Measurements from ENCODE around the gene BUB1. TPM values are rescaled to one million over a fixed set of nuclear protein-coding genes. Genes with fewer than 3 reads are reported as not detected.
"Not testable (repeated sequence)": the region's sequence is repeated elsewhere in the genome, so short reads cannot be mapped to it uniquely, and the experiment has no call there.

Gene BUB1
- total and polyA plus RNA-seq, 7 experiments from 2014 or later = 1.1 to 73.7 (median 2.5) TPM

GRCh38 chr2:110589677-110590330 lies 88.1 kb downstream of the BUB1 start:
- intact Hi-C loops (cut with micrococcal nuclease); H3K36me3 Mint-ChIP-seq; H3K36me3 ChIP-seq (ENCODE audit: control insufficient read depth in 2 of 3, insufficient read depth in 3 of 3, low read length in 3 of 3); H3K4me3 ChIP-seq (ENCODE audit: low read length); H3K27ac ChIP-seq (ENCODE audit: low read depth, low read length); ATAC-seq; DNase-seq; H3K27ac Mint-ChIP-seq; H3K4me1 ChIP-seq (ENCODE audit: control insufficient read depth in 2 of 2, insufficient read depth in 2 of 2, low read length in 2 of 2); CTCF ChIA-PET; H3K27me3 ChIP-seq (ENCODE audit: control insufficient read depth in 2 of 2, insufficient read depth in 2 of 2, low read length in 2 of 2); H3K4me3 Mint-ChIP-seq; H3K27me3 Mint-ChIP-seq; POLR2A ChIA-PET; H3K9me3 Mint-ChIP-seq; H3K4me1 Mint-ChIP-seq; H3K9me3 ChIP-seq (ENCODE audit: control insufficient read depth in 2 of 3, low read length in 3 of 3): not testable (repeated sequence)

DNA sequence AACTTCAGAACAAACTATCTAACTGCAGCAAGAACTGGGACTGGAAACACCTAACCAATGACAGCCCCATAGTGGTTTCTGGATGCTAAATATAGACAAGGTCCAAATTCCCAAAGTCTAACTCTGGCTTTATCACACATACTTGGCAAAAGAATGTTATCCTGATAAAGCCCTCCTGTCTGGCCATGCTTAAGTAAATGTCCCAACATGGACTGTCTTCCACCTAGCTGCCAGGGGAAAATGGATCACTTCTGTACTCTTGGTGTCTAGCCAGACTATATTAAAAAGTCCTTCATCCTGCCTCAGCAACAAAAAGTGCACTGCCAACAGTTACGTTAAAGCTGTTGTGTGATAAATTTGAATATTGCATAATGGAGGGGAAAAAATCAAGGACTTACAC lies 89.3 kb downstream of the BUB1 start:
- H3K4me3 ChIP-seq (ENCODE audit: low read length); H3K27me3 Mint-ChIP-seq; H3K9me3 ChIP-seq (ENCODE audit: control insufficient read depth in 2 of 3, low read length in 3 of 3); H3K4me1 ChIP-seq (ENCODE audit: control insufficient read depth in 2 of 2, insufficient read depth in 2 of 2, low read length in 2 of 2); H3K9me3 Mint-ChIP-seq; H3K4me3 Mint-ChIP-seq; H3K27ac Mint-ChIP-seq; H3K27ac ChIP-seq (ENCODE audit: low read depth, low read length); H3K27me3 ChIP-seq (ENCODE audit: control insufficient read depth in 2 of 2, insufficient read depth in 2 of 2, low read length in 2 of 2); ATAC-seq; intact Hi-C loops (cut with micrococcal nuclease); H3K4me1 Mint-ChIP-seq; H3K36me3 Mint-ChIP-seq; H3K36me3 ChIP-seq (ENCODE audit: control insufficient read depth in 2 of 3, insufficient read depth in 3 of 3, low read length in 3 of 3); DNase-seq; CTCF ChIA-PET; POLR2A ChIA-PET: not testable (repeated sequence)

Other genes starting within 250 kb of the BUB1 start
- gene LIMS4, start 205.2 kb downstream of the BUB1 start, total RNA-seq = 1 to 10 TPM in 2 of 5 experiments, under 1 TPM in 3; 0.19 to 1.6 (median 0.96) TPM
- 1 to 10 TPM; 1.1 to 2.6 TPM for gene LIMS4, start 205.2 kb downstream of the BUB1 start, polyA plus RNA-seq
- 100 to 1,000 TPM in 2 of 5 experiments, 10 to 100 TPM in 2, 1 to 10 TPM in 1; 2.2 to 152 (median 44.7) TPM for gene RGPD6, start 100.8 kb downstream of the BUB1 start, total RNA-seq
- gene RGPD6, start 100.8 kb downstream of the BUB1 start, polyA plus RNA-seq = 1 to 10 TPM; 1.8 to 5.3 TPM
- gene ACOXL, start 54.5 kb upstream of the BUB1 start, total RNA-seq = under 1 TPM in 1 of 5 experiments, not detected in 4; 0.29 TPM
- not detected for gene ACOXL, start 54.5 kb upstream of the BUB1 start, polyA plus RNA-seq